ENCODE data around the gene RAN.
A peak's percentile ranks its signal among the peaks of the same experiment; 100 is the strongest.
"Not testable (repeated sequence)": the region's sequence is repeated elsewhere in the genome, so short reads cannot be mapped to it uniquely, and the experiment has no call there.

The RAN gene

DNA sequence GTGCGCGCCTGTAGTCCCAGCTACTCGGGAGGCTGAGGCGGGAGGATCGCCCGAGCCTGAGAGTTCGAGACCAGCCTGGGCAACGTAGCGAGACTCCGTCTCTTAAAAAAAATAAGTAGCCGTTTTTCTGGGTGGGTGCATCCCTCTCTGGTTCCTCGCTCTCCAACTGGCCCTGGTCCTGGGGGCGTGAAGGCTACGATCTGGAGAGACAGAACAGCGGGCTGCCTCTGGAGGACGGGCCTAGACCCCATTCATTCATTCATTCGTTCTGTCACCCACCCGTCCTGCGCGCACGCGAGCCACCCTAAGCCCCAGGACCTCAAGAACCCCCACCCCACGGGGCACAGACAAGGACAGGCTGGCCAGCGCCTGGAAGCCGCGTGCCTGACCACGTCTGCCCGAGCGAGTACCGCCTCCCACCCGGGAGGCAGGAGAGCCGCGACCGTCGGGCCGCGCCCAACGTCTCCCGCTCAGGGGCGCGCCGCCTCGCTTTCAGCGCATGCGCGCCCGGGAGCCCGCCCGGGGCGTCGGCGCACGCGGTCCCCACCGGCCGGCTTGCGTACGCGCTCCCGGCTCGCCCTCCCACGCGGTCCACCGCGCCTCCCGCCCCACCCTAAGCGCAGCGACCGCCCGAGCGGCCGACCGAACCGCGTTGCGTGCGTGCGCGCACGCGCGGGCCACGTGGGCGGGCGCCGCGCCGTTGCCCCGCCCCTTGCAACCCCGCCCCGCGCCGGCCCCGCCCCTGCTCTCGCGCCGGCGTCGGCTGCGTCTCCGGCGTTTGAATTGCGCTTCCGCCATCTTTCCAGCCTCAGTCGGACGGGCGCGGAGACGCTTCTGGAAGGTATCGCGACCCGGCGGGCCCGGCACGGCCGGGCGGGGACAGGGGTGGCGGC lies at the start of gene RAN:
RAN (plus strand) TSS at position 781 of the 893 bp plus-strand sequence. CDS start 528 bp downstream, outside the sequence.
- peak; percentile 98 for DNase-seq

DNA sequence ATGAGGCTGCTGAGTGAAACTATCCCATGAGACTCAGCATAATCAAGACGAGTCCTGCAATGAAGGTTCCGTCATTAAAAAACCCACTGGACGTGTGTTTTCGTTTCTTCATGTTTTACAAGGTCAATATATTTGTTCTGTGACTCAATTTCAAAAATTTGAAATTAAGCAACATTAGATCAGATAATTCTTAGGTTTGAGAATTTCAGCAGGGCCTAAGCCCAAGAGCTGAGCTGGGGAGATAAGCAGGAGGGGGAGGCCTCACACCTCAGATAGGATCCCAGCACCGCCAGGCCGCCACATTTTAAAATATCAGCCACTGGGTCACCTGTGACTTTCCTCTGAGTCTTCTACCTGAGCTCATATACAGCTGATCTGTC lies 46.1 kb upstream of the RAN start:
- no peak for DNase-seq

DNA sequence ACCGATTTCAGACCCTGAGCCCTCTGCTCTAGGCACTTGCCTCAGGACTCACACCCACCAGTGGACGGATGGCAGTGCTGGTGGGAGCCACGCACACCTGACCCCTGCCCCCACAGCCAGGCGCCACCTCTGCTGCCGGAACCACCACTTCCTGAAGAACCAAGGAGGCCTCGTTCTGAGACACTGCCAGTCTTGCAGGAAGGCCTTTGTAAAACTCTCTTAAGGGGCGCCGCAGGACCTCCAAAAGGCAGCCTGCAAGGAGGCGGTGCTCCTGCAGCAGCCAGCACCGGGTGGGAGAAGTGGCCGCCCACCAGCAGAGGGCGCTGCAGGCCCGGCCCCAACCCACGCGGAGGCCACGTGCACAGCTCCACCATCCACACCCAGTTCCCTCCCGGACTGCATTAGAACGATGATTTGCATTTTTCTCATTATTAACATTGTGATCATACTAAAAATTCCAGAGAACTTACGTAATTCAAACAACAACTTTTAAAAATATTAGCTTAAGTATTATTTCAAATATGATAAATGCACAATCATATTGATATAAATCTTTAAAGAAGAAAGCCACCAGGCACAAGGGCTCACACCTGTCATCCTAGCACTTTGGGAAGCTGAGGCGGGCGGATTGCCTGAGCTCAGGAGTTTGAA lies 45.6 kb upstream of the RAN start:
- peak; percentile 61 for DNase-seq

DNA sequence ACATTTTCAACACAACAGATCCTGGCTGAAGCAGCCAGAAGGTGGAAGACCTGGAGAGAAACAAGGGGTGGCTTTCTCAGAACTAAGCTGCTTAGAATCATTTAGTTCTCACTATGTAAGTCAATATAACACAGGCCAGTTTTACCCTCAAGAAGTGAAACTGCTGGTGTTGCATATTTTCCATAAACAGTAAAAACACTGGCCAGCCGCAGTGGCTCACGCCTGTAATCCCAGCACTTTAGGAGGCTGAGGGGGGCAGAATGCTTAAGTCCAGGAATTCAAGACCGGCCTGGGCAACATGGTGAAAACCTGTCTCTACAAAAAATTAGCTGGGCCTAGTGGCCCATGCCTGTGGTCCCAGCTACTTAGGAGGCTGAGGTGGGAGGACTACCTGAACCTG lies 44.4 kb upstream of the RAN start:
- DNase-seq = peak; percentile 37

DNA sequence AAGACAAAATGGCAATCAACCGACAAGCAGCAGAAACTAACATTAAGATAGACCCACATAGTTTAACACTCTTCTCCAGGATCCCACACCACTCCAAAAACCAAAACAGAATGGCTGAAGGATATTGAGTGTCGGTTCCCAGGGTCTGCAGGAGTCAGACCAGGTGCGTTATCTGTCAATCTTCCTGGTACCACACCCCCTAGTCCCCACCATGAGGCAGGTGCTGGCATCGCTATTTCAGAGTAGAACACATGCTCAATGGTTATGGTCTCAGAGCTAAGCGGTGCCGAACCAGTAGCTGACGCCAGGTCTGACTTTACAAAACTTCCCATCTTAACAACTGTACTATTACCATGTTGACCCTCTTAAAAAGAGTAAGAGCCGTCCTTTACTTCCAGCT lies 43.0 kb upstream of the RAN start:
- DNase-seq = no peak

DNA sequence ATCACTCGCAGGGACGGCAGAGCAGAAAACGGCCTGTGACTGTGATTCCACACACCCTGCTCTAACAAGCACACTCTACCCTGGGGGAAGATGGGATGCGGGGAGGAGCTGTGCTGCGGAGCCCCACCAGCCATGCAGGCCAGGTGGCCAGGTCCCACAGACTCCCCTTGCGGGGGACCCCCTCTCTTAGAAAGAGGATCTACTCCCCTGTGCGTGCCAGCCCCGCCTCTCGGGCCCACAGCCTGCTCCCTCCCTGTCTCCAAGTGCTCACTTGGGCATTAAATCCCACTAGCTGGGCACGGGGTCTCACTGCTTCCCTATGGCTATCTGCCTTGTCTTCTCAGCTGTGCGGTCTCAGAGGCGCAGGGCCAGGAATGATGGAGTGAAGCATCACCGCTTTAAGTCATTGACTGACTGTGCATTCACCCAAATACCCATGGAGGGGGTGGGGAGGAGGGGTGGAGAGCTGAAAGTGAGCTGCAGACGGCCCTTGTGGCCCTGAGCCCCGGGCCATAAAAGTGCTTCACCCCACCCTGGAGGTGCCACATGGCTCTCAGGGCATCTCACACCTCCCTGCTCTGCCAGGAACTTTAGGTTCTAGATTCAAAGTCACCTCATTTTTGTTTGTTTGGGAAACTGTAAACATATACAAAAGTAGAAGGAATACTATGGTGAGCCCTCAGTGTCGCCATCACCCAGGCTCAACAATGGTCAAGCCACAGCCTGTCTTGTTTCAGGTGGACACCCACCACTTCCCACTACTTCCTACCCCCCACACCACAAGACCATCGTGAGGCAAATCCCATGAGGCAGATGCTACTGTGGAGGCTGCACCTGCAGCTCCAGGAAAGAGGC lies 42.2 kb upstream of the RAN start:
- DNase-seq = no peak

DNA sequence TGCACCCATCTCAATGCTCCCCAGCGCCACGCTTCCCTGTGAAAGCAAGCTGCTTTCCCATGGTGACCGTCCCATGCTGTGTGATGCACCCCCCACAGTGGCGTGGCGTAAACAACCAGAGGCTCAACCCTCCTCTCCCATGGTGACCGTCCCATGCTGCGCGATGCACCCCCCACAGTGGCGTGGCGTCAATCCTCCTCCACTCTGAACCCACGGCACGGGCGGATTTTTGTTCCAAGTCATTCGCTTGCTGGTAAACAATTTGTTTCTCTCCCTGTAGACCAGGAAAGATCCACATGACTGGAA lies 41.7 kb upstream of the RAN start:
- no peak for DNase-seq

DNA sequence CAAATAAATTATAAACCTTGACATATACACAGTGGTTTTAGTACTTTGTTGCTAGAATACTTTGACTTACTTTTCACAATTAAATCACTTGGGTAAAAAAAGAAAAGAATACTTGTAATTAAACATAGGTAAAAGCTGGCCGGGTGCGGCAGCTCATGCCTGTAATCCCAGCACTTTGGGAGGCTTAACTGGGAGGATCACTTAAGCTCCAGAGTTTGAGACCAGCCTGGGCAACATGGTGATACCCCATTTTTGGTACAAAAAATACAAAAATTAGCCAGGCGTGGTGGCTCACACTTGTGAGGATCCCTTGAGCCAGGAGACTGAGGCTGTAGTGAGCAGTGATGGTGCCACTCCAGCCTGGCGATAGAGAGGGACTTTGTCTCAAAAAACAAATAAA lies 40.6 kb upstream of the RAN start:
- DNase-seq = no peak

DNA sequence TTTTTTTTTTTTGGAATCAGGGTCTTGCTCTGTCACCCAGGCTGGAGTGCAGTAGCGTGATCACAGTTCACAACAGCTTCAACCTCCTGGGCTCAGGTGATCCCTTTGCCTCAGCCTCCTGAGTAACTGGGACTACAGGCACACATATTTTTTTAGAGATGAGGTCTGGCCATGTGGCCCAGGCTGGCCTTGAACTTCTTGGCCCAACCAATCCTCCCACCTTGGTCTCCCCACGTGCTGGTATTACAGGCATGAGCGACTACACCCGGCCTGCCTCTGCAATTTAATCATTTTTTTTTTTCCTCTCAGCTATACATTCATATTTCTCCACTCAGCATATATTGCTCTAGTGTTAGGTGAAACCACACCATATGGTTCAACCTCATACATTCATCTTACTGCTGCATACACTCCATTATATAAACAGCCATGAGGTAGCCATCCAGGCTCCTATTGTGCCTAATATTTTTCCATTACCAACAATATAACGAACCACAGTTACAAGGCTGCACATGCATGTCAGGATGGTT lies 39.9 kb upstream of the RAN start:
- DNase-seq = no peak

DNA sequence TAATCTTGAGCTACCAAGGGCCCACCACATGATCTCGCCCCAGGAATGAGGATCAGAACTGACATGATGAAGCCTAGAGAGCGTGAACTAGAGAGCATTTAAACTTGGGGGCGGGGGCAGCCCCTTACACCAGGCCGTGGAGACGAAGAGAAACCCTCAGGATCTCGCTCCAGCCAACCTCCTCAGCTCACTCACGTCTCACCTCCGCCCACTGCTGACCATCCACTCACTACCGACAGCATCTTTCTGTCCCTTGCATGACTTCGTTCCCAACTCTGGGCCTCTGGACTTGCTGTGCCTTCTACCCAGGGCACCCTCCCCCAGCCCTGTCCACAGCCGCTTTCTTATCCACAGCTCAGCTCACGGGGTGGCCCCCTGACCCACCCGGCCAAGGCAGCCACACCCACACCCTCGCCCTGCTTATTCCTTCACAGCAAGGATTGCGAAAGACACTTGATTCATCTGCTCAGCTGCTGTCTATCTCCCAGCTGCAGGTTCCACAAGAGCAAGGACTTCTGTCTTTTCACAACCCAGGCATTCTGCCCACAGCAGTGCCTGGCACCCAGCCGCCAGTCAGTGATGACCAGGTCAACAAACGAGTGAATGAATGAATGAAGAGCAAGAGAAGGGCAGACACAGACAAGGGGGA lies 39.2 kb upstream of the RAN start:
- DNase-seq = peak; percentile 81

DNA sequence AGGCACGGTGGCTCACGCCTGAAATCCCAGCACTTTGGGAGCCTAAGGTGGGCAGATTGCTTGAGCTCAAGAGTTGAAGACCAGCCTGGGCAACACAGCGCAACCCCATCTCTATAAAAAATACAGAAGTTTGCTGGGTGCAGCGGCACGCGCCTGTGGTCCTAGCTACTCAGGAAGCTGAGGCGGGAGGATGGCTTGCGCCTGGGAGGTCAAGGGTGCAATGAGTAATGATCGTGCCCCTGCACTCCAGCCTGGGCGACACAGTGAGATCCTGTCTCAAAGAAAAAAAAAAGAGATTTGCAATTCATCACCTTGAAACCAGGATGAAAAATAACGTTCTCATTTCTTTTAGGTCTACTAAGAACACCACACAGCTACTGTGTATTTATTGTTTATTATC lies 36.9 kb upstream of the RAN start:
- DNase-seq = peak; percentile 46

DNA sequence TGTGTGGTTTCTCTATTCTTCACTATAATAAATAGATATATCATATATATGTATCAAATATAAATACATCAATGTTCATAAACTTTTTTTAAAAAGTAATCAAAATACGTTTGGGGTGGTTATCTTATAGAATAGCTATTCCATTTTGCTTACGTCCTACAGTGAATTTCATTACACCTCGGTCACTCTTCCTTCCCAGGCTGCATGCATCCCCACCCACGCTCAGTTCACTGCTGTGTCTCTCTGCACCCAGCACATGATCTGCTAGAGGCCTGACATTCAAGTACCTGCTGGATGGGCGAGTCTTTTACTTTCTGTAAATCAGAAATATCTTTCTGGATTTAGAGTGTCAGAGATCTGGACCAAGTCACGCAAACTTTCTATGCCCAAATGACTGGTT lies 36.4 kb upstream of the RAN start:
- DNase-seq = no peak

DNA sequence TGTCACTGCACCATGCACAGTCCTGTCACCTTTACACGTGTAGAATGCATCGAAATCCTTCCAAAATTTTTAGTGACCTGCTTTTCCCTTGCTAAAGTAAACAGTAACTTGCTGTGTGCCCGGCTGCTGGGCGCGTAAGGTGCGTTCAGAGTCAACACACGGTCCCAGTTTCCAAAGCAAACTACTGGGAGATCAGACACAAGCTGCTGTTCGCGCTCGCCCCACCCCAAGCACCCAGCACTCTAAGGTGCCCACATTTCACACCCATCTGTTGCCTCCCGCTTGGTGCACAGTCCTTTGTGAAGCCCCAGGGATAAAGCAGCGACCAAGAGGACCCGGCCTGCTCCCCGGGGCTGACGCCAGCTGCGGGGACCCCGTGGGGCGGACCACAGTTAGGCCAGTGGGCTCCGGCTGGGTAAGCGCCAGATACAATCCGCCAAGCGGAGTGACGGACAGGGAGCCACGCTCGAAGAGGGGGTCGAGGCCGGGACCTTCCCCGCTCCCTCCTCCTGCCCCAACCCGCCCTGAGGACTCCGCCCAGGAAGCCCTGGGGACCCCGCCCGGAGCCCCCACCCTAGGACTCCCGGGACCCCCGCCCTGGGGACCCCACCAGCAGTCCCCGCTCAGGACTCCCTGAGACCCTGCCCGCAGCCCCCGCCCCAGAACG lies 33.4 kb upstream of the RAN start:
- DNase-seq = no peak

DNA sequence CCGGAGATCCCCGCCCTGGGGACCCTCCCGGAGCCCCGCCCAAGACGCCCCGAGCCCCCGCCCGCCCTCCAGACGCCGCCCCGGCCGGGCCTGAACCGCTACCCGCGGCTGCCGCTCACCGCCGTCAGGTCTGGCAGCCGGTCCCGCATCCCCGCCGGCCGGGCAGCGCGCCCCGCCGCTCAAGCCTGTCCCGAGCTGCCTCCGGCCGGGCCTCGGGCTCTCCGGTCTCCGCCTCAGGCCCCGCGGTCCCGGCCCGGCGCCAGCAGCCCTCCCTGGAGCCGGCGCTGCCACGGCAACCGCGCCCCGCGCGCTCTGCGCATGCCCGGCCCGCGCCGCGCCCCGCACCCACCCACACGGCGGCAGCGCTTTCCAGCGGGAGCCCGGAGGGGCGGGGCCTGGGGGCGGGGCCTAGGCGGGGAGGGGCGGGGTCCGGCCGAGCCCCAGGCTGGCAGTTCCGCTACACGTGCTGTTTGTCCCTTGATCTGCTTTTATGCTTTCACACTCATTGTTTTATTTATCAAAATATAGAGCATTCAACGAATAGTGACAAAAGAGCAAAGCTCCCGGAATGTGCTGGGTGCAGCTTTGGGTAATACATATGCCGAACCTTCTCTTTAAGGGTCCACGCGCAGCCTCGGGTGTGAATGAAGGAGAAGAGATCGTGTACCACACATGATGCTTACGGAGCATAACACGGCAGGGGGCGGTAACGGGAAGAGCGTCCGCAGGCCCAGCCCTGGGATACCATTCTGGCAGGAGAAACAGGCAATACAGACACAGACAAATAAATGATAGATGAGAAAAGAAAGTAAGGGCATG lies 32.7 kb upstream of the RAN start, which contains the start of gene STX2:
STX2 (minus strand) TSS at position 300 of the 819 bp plus-strand sequence; CDS start at position 149, 151 bp downstream.
- peak; percentile 94 for DNase-seq

DNA sequence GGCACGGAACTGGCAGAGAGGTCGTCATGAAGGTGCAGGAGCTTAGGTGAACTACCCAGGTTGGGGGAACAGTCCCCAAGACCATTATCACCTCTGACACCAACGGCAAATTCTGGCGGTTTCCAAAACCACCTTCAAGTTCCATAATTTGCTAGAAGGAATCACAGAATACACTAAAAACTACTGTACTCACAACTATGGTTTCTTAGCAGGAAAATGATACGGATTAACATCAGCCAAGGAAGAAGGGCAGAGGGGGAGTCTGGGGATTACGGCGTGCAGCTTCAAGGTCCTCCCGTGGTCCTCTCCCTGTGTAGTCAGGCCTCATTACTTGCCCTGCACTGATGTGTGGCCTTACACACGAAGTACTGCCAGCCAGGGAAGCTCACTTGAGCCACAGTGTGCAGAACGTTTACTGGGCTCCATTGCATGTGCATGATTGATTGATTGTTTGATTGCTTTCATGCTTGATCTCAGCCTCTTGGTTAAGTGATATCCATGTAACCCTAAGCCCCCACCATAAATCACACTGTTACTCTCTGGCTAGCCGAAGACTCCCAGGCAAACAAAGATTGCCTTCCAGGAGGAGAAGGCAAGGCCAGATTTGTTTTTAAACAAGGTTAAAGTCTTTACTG lies 32.0 kb upstream of the RAN start:
- no peak for DNase-seq

DNA sequence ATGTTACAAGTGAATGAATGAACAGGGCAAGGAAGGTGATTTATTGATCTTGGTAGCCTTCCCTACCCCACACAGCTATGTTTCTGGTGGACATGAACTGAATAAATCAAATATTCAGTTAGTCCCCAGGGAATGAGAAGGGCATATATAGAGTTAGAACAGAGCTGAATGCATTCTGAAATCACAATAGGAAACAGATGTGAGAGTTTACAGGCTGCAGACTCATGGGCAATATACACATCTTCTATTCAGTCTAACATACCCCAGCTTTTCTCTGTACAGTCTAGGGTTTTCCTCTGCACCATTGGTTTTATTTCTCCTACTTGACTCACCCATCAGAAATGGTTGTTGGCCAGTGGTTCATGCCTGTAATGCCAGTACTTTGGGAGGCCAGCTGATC lies 25.5 kb upstream of the RAN start:
- no peak for DNase-seq

DNA sequence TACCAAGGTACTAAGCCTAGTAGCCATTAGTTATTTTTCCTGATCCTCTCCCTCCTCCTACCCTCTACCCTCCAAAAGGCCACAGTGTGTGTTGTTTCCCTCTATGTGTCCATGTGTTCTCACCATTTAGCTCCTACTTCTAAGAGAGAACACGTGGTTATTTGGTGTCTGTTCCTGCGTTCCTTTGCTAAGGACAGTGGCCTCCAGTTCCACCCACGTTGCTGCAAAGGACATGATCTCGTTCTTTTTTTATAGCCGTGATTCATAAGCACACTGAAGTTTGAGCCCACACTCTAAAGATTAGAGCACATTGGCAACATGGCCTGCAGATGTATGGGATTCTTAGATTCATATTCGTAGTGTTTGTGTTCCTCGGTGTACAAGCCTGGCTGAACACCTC lies 24.8 kb upstream of the RAN start:
- DNase-seq = peak; percentile 62

DNA sequence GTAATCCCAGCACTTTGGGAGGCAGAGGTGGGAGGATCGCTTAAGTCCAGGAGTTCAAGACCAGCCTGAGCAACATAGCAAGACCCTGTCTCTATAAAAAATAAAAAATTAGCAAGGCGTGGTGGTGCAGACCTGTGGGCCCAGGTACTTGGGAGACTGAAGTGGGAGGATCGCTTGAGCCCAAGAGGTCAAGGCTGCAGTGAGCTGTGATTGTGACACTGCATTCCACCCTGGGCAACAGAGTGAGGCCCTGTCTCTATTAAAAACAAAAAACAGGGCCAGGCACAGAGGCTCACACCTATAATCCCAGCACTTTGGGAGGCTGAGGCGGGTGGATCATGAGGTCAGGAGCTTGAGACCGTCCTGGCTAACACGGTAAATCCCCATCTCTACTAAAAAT lies 23.8 kb upstream of the RAN start:
- not testable (repeated sequence) for DNase-seq

DNA sequence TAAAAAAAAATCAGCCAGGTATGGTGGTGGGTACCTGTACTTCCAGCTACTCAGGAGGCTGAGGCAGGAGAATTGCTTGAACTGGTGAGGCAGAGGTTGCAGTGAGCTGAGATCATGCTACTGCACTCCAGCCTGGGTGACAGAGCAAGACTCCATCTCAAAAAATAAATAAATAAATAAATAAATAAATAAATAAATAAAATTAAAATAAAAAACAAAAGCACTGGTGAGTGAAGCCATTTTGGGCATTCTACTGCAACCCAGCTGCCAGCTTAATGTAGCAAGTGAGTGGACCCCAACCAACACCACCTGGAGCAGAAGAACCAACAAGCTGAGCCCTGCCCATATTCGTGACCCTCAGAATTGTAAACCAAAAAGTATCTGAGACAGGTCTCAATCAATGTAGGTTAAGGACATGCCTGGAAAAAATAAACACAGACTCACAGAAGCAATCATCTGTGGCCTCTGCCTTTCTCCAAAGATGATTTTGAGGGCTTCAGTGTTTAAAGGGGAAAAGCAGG lies 23.0 kb upstream of the RAN start:
- not testable (repeated sequence) for DNase-seq
